ENCODE results near the gene NOX1.

DNA sequence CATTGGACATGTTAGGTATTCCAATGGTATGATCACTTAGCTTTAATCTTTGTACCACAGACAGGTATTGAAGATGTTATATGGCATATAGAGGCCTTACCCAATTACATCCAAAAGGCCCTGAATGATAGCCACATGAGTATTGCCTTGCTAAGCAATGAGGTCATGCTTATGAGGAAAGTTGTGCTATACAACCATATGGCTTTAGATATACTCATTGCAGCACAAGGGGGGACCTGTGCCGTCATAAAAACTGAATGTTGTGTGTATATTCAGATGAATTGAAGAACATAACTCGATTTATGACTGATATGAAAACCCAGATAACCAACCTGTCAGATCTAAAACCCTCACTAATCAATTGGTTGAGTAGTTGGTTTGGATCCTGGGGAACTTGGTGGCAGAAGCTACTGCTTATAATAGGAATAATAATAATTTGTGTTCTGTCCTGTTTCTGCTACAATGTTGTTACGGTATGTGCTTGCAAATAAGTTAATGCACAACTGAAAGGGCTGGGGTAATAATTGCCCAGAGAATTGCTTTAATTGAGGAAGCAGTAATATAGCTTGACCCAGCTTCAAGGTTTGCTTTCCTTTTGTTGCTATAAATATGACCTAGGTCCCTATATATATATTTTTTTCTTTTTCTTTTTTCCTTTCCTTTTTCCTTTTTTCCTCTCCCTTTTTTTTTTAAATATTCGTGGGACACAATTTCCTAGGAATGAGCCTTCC, 75.5 kb downstream of the NOX1 start:
- TF ChIP-seq EP300 (IDR thresholded peaks at IDR 0.05) (no peak), POLR2A (IDR thresholded peaks at IDR 0.05) (no peak)
- TF ChIP-seq, protein P1, sequence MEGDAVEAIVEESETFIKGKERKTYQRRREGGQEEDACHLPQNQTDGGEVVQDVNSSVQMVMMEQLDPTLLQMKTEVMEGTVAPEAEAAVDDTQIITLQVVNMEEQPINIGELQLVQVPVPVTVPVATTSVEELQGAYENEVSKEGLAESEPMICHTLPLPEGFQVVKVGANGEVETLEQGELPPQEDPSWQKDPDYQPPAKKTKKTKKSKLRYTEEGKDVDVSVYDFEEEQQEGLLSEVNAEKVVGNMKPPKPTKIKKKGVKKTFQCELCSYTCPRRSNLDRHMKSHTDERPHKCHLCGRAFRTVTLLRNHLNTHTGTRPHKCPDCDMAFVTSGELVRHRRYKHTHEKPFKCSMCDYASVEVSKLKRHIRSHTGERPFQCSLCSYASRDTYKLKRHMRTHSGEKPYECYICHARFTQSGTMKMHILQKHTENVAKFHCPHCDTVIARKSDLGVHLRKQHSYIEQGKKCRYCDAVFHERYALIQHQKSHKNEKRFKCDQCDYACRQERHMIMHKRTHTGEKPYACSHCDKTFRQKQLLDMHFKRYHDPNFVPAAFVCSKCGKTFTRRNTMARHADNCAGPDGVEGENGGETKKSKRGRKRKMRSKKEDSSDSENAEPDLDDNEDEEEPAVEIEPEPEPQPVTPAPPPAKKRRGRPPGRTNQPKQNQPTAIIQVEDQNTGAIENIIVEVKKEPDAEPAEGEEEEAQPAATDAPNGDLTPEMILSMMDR (IDR thresholded peaks at IDR 0.05): no peak
